Measurements from ENCODE around the gene SLC25A41. TPM values are rescaled to one million over a fixed set of nuclear protein-coding genes. Genes with fewer than 3 reads are reported as not detected.
"Not testable (repeated sequence)": the region's sequence is repeated elsewhere in the genome, so short reads cannot be mapped to it uniquely, and the experiment has no call there.

Gene SLC25A41
- total RNA-seq, 2 experiments from 2014 or later: 0.30 to 0.50 TPM

GRCh38 chr19:6402837-6403608, 30.5 kb downstream of the SLC25A41 start:
- ATAC-seq (ENCODE audit: poor library complexity) (no peak), DNase-seq (no peak)
- Histone ChIP-seq H3K36me3 (ENCODE audit: insufficient read depth, low read length) (no peaks in the 10 kb centered on the region), H3K27ac (ENCODE audit: low read depth in 1 of 2, low read length in 2 of 2) (no peak overlapping the region), H3K4me3 (ENCODE audit: low read length) (no peak overlapping the region), H3K9me3 (ENCODE audit: control insufficient read depth in 1 of 2, insufficient read depth in 1 of 2, low read length in 2 of 2) (no peaks in the 10 kb centered on the region), H3K4me1 (ENCODE audit: insufficient read depth, low read length) (no peaks in the 10 kb centered on the region), H3K27me3 (ENCODE audit: control insufficient read depth in 1 of 2, insufficient read depth in 2 of 2, low read length in 2 of 2) (no peaks in the 10 kb centered on the region)
- Mint-ChIP-seq H3K9me3 (no peaks in the 10 kb centered on the region), H3K27ac (no peak overlapping the region), H3K4me3 (no peak overlapping the region), H3K27me3 (no peaks in the 10 kb centered on the region), H3K4me1 (ENCODE audit: low read depth) (no peaks in the 10 kb centered on the region), H3K36me3 (ENCODE audit: low read depth) (no peaks in the 10 kb centered on the region)
- POLR2A ChIA-PET: no interaction called here
- intact Hi-C loops (cut with DNase I, micrococcal nuclease): no loop called here
- CTCF ChIA-PET: no interaction called here
- TF ChIP-seq, protein P1, sequence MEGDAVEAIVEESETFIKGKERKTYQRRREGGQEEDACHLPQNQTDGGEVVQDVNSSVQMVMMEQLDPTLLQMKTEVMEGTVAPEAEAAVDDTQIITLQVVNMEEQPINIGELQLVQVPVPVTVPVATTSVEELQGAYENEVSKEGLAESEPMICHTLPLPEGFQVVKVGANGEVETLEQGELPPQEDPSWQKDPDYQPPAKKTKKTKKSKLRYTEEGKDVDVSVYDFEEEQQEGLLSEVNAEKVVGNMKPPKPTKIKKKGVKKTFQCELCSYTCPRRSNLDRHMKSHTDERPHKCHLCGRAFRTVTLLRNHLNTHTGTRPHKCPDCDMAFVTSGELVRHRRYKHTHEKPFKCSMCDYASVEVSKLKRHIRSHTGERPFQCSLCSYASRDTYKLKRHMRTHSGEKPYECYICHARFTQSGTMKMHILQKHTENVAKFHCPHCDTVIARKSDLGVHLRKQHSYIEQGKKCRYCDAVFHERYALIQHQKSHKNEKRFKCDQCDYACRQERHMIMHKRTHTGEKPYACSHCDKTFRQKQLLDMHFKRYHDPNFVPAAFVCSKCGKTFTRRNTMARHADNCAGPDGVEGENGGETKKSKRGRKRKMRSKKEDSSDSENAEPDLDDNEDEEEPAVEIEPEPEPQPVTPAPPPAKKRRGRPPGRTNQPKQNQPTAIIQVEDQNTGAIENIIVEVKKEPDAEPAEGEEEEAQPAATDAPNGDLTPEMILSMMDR (IDR thresholded peaks at IDR 0.05): no peak

GRCh38 chr19:6402058-6402457, 31.5 kb downstream of the SLC25A41 start:
- Histone ChIP-seq H3K9me3 (ENCODE audit: control insufficient read depth in 1 of 2, insufficient read depth in 1 of 2, low read length in 2 of 2) (no peaks in the 10 kb centered on the region), H3K36me3 (ENCODE audit: insufficient read depth, low read length) (no peaks in the 10 kb centered on the region), H3K27me3 (ENCODE audit: control insufficient read depth in 1 of 2, insufficient read depth in 2 of 2, low read length in 2 of 2) (no peaks in the 10 kb centered on the region), H3K4me1 (ENCODE audit: insufficient read depth, low read length) (no peaks in the 10 kb centered on the region), H3K4me3 (ENCODE audit: low read length) (no peak overlapping the region), H3K27ac (ENCODE audit: low read depth in 1 of 2, low read length in 2 of 2) (no peak overlapping the region)
- Mint-ChIP-seq H3K9me3 (no peaks in the 10 kb centered on the region), H3K27ac (no peak overlapping the region), H3K27me3 (no peaks in the 10 kb centered on the region), H3K4me3 (no peak overlapping the region), H3K4me1 (ENCODE audit: low read depth) (no peaks in the 10 kb centered on the region), H3K36me3 (ENCODE audit: low read depth) (no peaks in the 10 kb centered on the region)
- intact Hi-C loops (cut with DNase I, micrococcal nuclease): no loop called here
- POLR2A ChIA-PET: no interaction called here
- no peak for ATAC-seq (ENCODE audit: poor library complexity)
- CTCF ChIA-PET: no interaction called here
- TF ChIP-seq, protein P1 (IDR thresholded peaks at IDR 0.05): no peak
- no peak for DNase-seq

- H3K9me3 ChIP-seq (ENCODE audit: control insufficient read depth in 1 of 2, insufficient read depth in 1 of 2, low read length in 2 of 2); H3K27ac Mint-ChIP-seq; H3K36me3 Mint-ChIP-seq (ENCODE audit: low read depth); H3K4me1 ChIP-seq (ENCODE audit: insufficient read depth, low read length); H3K4me1 Mint-ChIP-seq (ENCODE audit: low read depth); ATAC-seq (ENCODE audit: poor library complexity); H3K4me3 Mint-ChIP-seq; H3K27ac ChIP-seq (ENCODE audit: low read depth in 1 of 2, low read length in 2 of 2); H3K9me3 Mint-ChIP-seq; POLR2A ChIA-PET; intact Hi-C loops (cut with DNase I, micrococcal nuclease); H3K27me3 Mint-ChIP-seq; DNase-seq; H3K4me3 ChIP-seq (ENCODE audit: low read length); H3K27me3 ChIP-seq (ENCODE audit: control insufficient read depth in 1 of 2, insufficient read depth in 2 of 2, low read length in 2 of 2); H3K36me3 ChIP-seq (ENCODE audit: insufficient read depth, low read length): not testable (repeated sequence)
- CTCF ChIA-PET: interaction anchor here (0.7 kb wide), 1 partner anchor 23 kb away, joined by 3 read pairs; no protein-coding TSS in a partner anchor
These were observed 33.3 kb downstream of the SLC25A41 start for GRCh38 chr19:6400062-6400944.
